Keratinocyte (primary cell): ENCODE measurements around the gene GDF9. TPM values are rescaled to one million over a fixed set of nuclear protein-coding genes. Genes with fewer than 3 reads are reported as not detected.

Experiments
- DNase-seq: peaks from one replicate; pipeline ENCODE4 v3.0.0-alpha.2; 2011; ENCODE audit warnings: low read depth, missing footprints, low spot score
- FAIRE-seq: peaks from 2 replicates; lab custom pipeline; 2011; peaks lifted over from hg19 to GRCh38; lab: Jason Lieb, UNC
- H2AFZ ChIP-seq: 2 replicates; pipeline ENCODE4 v1.6.0; 2012; ENCODE audit warnings: low read length, control low read depth, inconsistent platforms; ENCODE audit not compliant: control insufficient read depth
- H3K27ac ChIP-seq: 2 replicates; pipeline ENCODE4 v1.5.1; 2011; ENCODE audit warnings: low read length; ENCODE audit not compliant: control insufficient read depth, insufficient read depth
- H3K27me3 ChIP-seq: 3 replicates; pipeline ENCODE4 v1.6.0; 2011; ENCODE audit warnings: low read length; ENCODE audit not compliant: control insufficient read depth, insufficient read depth; ENCODE audit errors: extremely low read depth
- H3K36me3 ChIP-seq, 2 experiments: 2 replicates in 1 of 2; 3 replicates in 1 of 2; pipeline ENCODE4 v1.5.1; 2011; ENCODE audit warnings: low read length in 2 of 2, mild to moderate bottlenecking in 1 of 2; ENCODE audit not compliant: control insufficient read depth in 2 of 2, insufficient read depth in 2 of 2; ENCODE audit errors: extremely low read depth in 1 of 2
- H3K4me1 ChIP-seq: 3 replicates; pipeline ENCODE4 v1.5.1; 2011; ENCODE audit warnings: low read length; ENCODE audit not compliant: control insufficient read depth, insufficient read depth; ENCODE audit errors: extremely low read depth
- H3K4me2 ChIP-seq: 3 replicates; pipeline ENCODE4 v1.6.0; 2011; ENCODE audit warnings: low read depth, low read length; ENCODE audit not compliant: control insufficient read depth, insufficient read depth; ENCODE audit errors: extremely low read depth
- H3K4me3 ChIP-seq, 3 experiments: fragments of 200-600 bp in 1 of 3; sonication (generic) in 1 of 3; 2 replicates in 2 of 3; 3 replicates in 1 of 3; pipeline ENCODE4 v1.5.1; 2011 to 2016; ENCODE audit warnings: low read length in 3 of 3, mild to moderate bottlenecking in 3 of 3, control low read depth in 2 of 3, inconsistent platforms in 1 of 3, low read depth in 1 of 3, mixed read lengths in 1 of 3, mixed run types in 1 of 3, moderate library complexity in 1 of 3; ENCODE audit not compliant: control insufficient read depth in 2 of 3, insufficient read depth in 2 of 3; ENCODE audit errors: extremely low read depth in 1 of 3
- H3K79me2 ChIP-seq: 2 replicates; pipeline ENCODE4 v1.6.0; 2012; ENCODE audit warnings: low read length; ENCODE audit not compliant: control insufficient read depth, insufficient read depth
- H3K9ac ChIP-seq: 3 replicates; pipeline ENCODE4 v1.6.0; 2011; ENCODE audit warnings: low read length; ENCODE audit not compliant: control insufficient read depth, insufficient read depth; ENCODE audit errors: extremely low read depth
- H3K9me1 ChIP-seq: 3 replicates; pipeline ENCODE4 v1.6.0; 2011; ENCODE audit warnings: low read length; ENCODE audit not compliant: control insufficient read depth, insufficient read depth; ENCODE audit errors: extremely low read depth
- H3K9me3 ChIP-seq: 2 replicates; pipeline ENCODE4 v1.5.1; 2012; ENCODE audit warnings: low read depth, low read length; ENCODE audit not compliant: control insufficient read depth
- H4K20me1 ChIP-seq: 3 replicates; pipeline ENCODE4 v1.6.0; 2011; ENCODE audit warnings: low read length; ENCODE audit not compliant: control insufficient read depth, insufficient read depth; ENCODE audit errors: extremely low read depth
- EZH2 ChIP-seq: IDR thresholded peaks from one replicate; pipeline ENCODE4 v1.6.1; 2012; ENCODE audit warnings: inconsistent platforms, mild to moderate bottlenecking, low read length, moderate library complexity
- dilution Hi-C: fragments of 300-500 bp; cut with MboI; formaldehyde crosslinking; loops from one replicate; pipeline ENCODE4 v1.7.0; 2020; ENCODE audit warnings: low sequenced_read_pairs; ENCODE audit not compliant: extremely low pct_ligation_motif_present
- polyA plus RNA-seq, 5 experiments: library from polyadenylated mRNA; depleted of rRNA in 3 of 5; stranded (reverse) in 3 of 5; stranded (forward) in 1 of 5; unstranded in 1 of 5; fragments of >200 nt; gene quantifications; 1 replicate in 1 of 5; 2 replicates in 3 of 5; 3 replicates in 1 of 5; pipeline versions ENCODE4 v1.2.1 to v1.2.3, GENCODE V29; 2011 to 2012; ENCODE audit warnings: missing spikeins in 2 of 5, low read depth in 1 of 5, low replicate concordance in 1 of 5
- TF ChIP-seq, protein P1 (sequence below), 3 experiments: IDR thresholded peaks in 1 of 3; conservative IDR thresholded peaks in 1 of 3; optimal IDR thresholded peaks in 1 of 3; 2 replicates in 2 of 3; 3 replicates in 1 of 3; pipeline versions ENCODE3 to v1.5.1; 2011; ENCODE audit warnings: low read length in 3 of 3, mild to moderate bottlenecking in 3 of 3, moderate library complexity in 2 of 3, control low read depth in 1 of 3, inconsistent platforms in 1 of 3; ENCODE audit not compliant: insufficient read depth in 2 of 3; ENCODE audit errors: extremely low read depth in 1 of 3

The GDF9 gene
- polyA plus RNA-seq, 1 donor (not counting 4 experiments of a cell fraction or from before 2014, with no cell fraction given), result 0.21 TPM

DNA sequence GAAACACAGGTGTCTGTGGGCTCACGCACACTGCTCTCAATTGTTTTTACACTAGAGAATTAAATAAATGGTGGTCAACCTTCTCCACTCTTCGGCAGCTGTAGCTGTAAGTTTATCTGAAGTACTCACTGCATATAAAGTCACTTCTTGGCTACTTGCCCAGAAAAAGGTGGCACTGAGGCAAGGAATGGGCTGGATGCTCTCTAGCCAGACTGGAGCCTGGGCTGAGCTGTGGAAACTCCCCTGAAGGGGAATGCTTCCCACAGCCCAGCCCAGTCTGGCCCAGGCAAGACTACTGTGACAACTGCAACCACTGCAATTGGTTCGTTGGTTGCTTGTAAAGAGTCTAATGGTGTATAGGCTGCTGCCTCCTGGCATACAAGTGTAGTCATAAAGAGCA, 11.7 kb upstream of the GDF9 start:
- Histone ChIP-seq H3K27ac (no peak overlapping the region), H3K27me3 (no peaks in the 10 kb centered on the region), H3K4me2 (no peak overlapping the region), H3K36me3 (peaks cover 11 to 26% of the 10 kb centered on the region in 2 experiments), H3K4me1 (no peaks in the 10 kb centered on the region), H3K9ac (no peak overlapping the region), H2AFZ (no peak overlapping the region), H3K4me3 (no peak overlapping the region), H4K20me1 (no peaks in the 10 kb centered on the region), H3K9me3 (no peaks in the 10 kb centered on the region), H3K9me1 (no peaks in the 10 kb centered on the region), H3K79me2 (no peaks in the 10 kb centered on the region)
- DNase-seq (no peak), FAIRE-seq (no peak)
- dilution Hi-C loops, result no loop called here
- TF ChIP-seq, protein P1, sequence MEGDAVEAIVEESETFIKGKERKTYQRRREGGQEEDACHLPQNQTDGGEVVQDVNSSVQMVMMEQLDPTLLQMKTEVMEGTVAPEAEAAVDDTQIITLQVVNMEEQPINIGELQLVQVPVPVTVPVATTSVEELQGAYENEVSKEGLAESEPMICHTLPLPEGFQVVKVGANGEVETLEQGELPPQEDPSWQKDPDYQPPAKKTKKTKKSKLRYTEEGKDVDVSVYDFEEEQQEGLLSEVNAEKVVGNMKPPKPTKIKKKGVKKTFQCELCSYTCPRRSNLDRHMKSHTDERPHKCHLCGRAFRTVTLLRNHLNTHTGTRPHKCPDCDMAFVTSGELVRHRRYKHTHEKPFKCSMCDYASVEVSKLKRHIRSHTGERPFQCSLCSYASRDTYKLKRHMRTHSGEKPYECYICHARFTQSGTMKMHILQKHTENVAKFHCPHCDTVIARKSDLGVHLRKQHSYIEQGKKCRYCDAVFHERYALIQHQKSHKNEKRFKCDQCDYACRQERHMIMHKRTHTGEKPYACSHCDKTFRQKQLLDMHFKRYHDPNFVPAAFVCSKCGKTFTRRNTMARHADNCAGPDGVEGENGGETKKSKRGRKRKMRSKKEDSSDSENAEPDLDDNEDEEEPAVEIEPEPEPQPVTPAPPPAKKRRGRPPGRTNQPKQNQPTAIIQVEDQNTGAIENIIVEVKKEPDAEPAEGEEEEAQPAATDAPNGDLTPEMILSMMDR (optimal IDR thresholded peaks at IDR 0.05 in 1 of 3, IDR thresholded peaks at IDR 0.05 in 1 of 3, conservative IDR thresholded peaks at IDR 0.05 in 1 of 3; ENCODE audit: extremely low read depth in 1 of 3, insufficient read depth in 2 of 3, low read length in 3 of 3), result no peak
- TF ChIP-seq EZH2, result no peak

DNA sequence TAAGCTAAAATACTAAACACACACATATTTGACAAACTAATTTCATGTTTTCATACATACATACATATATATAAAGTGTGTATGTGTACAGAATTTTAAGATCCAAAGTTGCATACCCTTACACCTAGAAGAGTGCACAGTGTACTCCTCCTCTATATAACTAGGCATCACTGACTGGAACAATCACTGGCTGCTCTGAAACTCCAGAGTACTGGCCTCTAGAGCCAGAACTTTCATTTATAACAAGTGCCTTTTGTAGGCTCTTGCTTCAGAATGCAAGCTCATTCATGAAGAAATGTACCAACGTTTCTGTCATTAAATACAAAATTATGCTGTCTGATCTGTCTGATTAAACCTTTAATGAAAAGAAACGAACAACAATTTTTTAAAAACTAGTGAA, 11.2 kb upstream of the GDF9 start:
- FAIRE-seq (no peak), DNase-seq (no peak)
- no peak overlapping the region for H3K4me2 ChIP-seq
- H3K9ac ChIP-seq, result no peak overlapping the region
- H3K9me1 ChIP-seq, result no peaks in the 10 kb centered on the region
- TF ChIP-seq EZH2, result no peak
- TF ChIP-seq, protein P1 (optimal IDR thresholded peaks at IDR 0.05 in 1 of 3, IDR thresholded peaks at IDR 0.05 in 1 of 3, conservative IDR thresholded peaks at IDR 0.05 in 1 of 3; ENCODE audit: extremely low read depth in 1 of 3, insufficient read depth in 2 of 3, low read length in 3 of 3), result no peak
- no peaks in the 10 kb centered on the region for H3K27me3 ChIP-seq
- no peaks in the 10 kb centered on the region for H3K9me3 ChIP-seq
- H3K4me1 ChIP-seq, result no peaks in the 10 kb centered on the region
- H3K27ac ChIP-seq, result no peak overlapping the region
- no peaks in the 10 kb centered on the region for H3K79me2 ChIP-seq
- H2AFZ ChIP-seq, result no peak overlapping the region
- H3K36me3 ChIP-seq, result peaks cover 11 to 23% of the 10 kb centered on the region in 2 experiments
- no peaks in the 10 kb centered on the region for H4K20me1 ChIP-seq
- no peak overlapping the region for H3K4me3 ChIP-seq
- dilution Hi-C loops, result no loop called here
